NCI-H1436 treated with DMSO at 0.1 percent for 48 hours (cell line): Measurements from ENCODE around the gene PNMA8C.
"Not testable (repeated sequence)": the region's sequence is repeated elsewhere in the genome, so short reads cannot be mapped to it uniquely, and the experiment has no call there.

Experiments used
- DNase-seq: peaks from one replicate; lab custom pipeline; 2025; lab: John Stamatoyannopoulos, UW

Gene PNMA8C

GRCh38 chr19:46388311-46389095 is 40.2 kb downstream of the PNMA8C start:
- no peak for DNase-seq

GRCh38 chr19:46387713-46388130 is 41.0 kb downstream of the PNMA8C start:
- DNase-seq: no peak

- no peak for DNase-seq
Observed at GRCh38 chr19:46386996-46387712, 41.6 kb downstream of the PNMA8C start.

- DNase-seq: no peak
Observed at GRCh38 chr19:46386151-46386550, 42.6 kb downstream of the PNMA8C start.

- DNase-seq: no peak
Observed at GRCh38 chr19:46385636-46386035, 43.1 kb downstream of the PNMA8C start.

- DNase-seq: no peak
Observed at GRCh38 chr19:46384396-46384795, 44.3 kb downstream of the PNMA8C start.

GRCh38 chr19:46383846-46384245 is 44.9 kb downstream of the PNMA8C start:
- no peak for DNase-seq

- no peak for DNase-seq
Observed at GRCh38 chr19:46383171-46383815, 45.4 kb downstream of the PNMA8C start.

GRCh38 chr19:46381756-46382345 is 46.9 kb downstream of the PNMA8C start:
- no peak for DNase-seq

GRCh38 chr19:46381346-46381745 is 47.4 kb downstream of the PNMA8C start:
- DNase-seq: no peak

GRCh38 chr19:46380690-46381089 is 48.0 kb downstream of the PNMA8C start:
- no peak for DNase-seq

GRCh38 chr19:46378268-46378667 is 50.5 kb downstream of the PNMA8C start:
- no peak for DNase-seq

- DNase-seq: no peak
Observed at GRCh38 chr19:46376241-46377153, 52.2 kb downstream of the PNMA8C start.

- not testable (repeated sequence) for DNase-seq
Observed at GRCh38 chr19:46375476-46376067, 53.2 kb downstream of the PNMA8C start.
